NCI-H510A (cell line): Measurements from ENCODE around the gene TCN2.
A peak's percentile ranks its signal among the peaks of the same experiment; 100 is the strongest.
"Not testable (repeated sequence)": the region's sequence is repeated elsewhere in the genome, so short reads cannot be mapped to it uniquely, and the experiment has no call there.

Experiments used
- DNase-seq: peaks from one replicate; lab custom pipeline; 2025; lab: John Stamatoyannopoulos, UW

Gene TCN2

GRCh38 chr22:30611197-30611596, 4.2 kb downstream of the TCN2 start:
- DNase-seq = no peak

GRCh38 chr22:30612789-30613188, 5.8 kb downstream of the TCN2 start:
- DNase-seq = no peak

- DNase-seq = no peak
Measured at GRCh38 chr22:30614268-30614667, 7.3 kb downstream of the TCN2 start.

GRCh38 chr22:30614879-30615278, 7.9 kb downstream of the TCN2 start:
- DNase-seq = no peak

- DNase-seq = no peak
Measured at GRCh38 chr22:30615543-30615954, 8.6 kb downstream of the TCN2 start.

GRCh38 chr22:30617819-30618218, 10.8 kb downstream of the TCN2 start:
- no peak for DNase-seq

GRCh38 chr22:30619909-30620308, 12.9 kb downstream of the TCN2 start:
- DNase-seq = not testable (repeated sequence)

GRCh38 chr22:30626413-30626812, 19.4 kb downstream of the TCN2 start:
- no peak for DNase-seq

- no peak for DNase-seq
Measured at GRCh38 chr22:30627471-30627870, 20.5 kb downstream of the TCN2 start.

- DNase-seq = no peak
Measured at GRCh38 chr22:30628491-30628890, 21.5 kb downstream of the TCN2 start.

- DNase-seq = not testable (repeated sequence)
Measured at GRCh38 chr22:30631469-30631868, 24.5 kb downstream of the TCN2 start.

GRCh38 chr22:30634471-30635233, 27.7 kb downstream of the TCN2 start:
- no peak for DNase-seq

GRCh38 chr22:30635273-30636225, 28.6 kb downstream of the TCN2 start, which contains the start of gene SLC35E4:
Gene SLC35E4 (plus strand): TSS chr22:30635781. CDS start chr22:30636451, 670 bp downstream.
- peak; percentile 57 for DNase-seq

GRCh38 chr22:30636226-30637077, 29.5 kb downstream of the TCN2 start:
- no peak for DNase-seq

- DNase-seq = no peak
Measured at GRCh38 chr22:30637701-30638114, 30.7 kb downstream of the TCN2 start.

GRCh38 chr22:30640361-30640760, 33.4 kb downstream of the TCN2 start:
- no peak for DNase-seq

- DNase-seq = no peak
Measured at GRCh38 chr22:30640839-30641430, 34.0 kb downstream of the TCN2 start.

- DNase-seq = no peak
Measured at GRCh38 chr22:30643055-30643875, 36.3 kb downstream of the TCN2 start.

- no peak for DNase-seq
Measured at GRCh38 chr22:30646518-30647160, 39.7 kb downstream of the TCN2 start.

- DNase-seq = no peak
Measured at GRCh38 chr22:30647536-30647935, 40.6 kb downstream of the TCN2 start.
